Common myeloid progenitor, CD34-positive (primary cell): ENCODE data around the gene ARHGAP10.

Source experiments
- CTCF ChIA-PET: fragments of 350-600 bp; sonication (Branson Sonifier 250); formaldehyde crosslinking; loops from one replicate; lab custom pipeline; 2021; ENCODE audit warnings: antibody characterized with exemption; lab: Charles Lee
- POLR2A ChIA-PET: fragments of 350-600 bp; sonication (Branson Sonifier 250); formaldehyde crosslinking; loops from one replicate; lab custom pipeline; 2021; ENCODE audit warnings: antibody characterized with exemption; lab: Charles Lee
- DNase-seq, 3 donors: peaks; one replicate each; pipeline versions ENCODE4 v3.0.0 to v3.0.0-alpha.2; 2013
- H3K27ac ChIP-seq, 2 experiments: 1 replicate in 1 of 2; 2 replicates in 1 of 2; pipeline ENCODE4 v1.7.0; 2013; ENCODE audit warnings: inconsistent platforms in 2 of 2, low read length in 2 of 2, mild to moderate bottlenecking in 2 of 2, low read depth in 1 of 2, moderate library complexity in 1 of 2; ENCODE audit not compliant: severe bottlenecking in 2 of 2, insufficient read depth in 1 of 2, poor library complexity in 1 of 2
- H3K27me3 ChIP-seq, 5 experiments: replicated peaks in 2 of 5; 1 replicate in 3 of 5; 2 replicates in 2 of 5; pipeline versions ENCODE4 v1.6.1 to v1.7.0; 2013; ENCODE audit warnings: low read length in 4 of 5, mild to moderate bottlenecking in 2 of 5, moderate library complexity in 2 of 5, inconsistent platforms in 1 of 5; ENCODE audit not compliant: insufficient read depth in 5 of 5, control insufficient read depth in 4 of 5
- H3K36me3 ChIP-seq, 4 experiments: 1 replicate in 2 of 4; 2 replicates in 2 of 4; pipeline versions ENCODE4 v1.6.1 to v1.7.0; 2013; ENCODE audit warnings: low read length in 3 of 4, control low read depth in 1 of 4, mild to moderate bottlenecking in 1 of 4; ENCODE audit not compliant: control insufficient read depth in 4 of 4, insufficient read depth in 4 of 4
- H3K4me1 ChIP-seq, 4 experiments: 1 replicate in 3 of 4; 2 replicates in 1 of 4; pipeline versions ENCODE4 v1.6.1 to v1.7.1; 2013; ENCODE audit warnings: low read length in 3 of 4, mild to moderate bottlenecking in 3 of 4, control low read depth in 1 of 4, inconsistent platforms in 1 of 4, moderate library complexity in 1 of 4; ENCODE audit not compliant: control insufficient read depth in 4 of 4, insufficient read depth in 4 of 4; ENCODE audit errors: control extremely low read depth in 1 of 4
- H3K4me3 ChIP-seq, 7 experiments: 1 replicate in 4 of 7; 2 replicates in 3 of 7; pipeline versions ENCODE4 v1.5.1 to v1.7.0; 2013; ENCODE audit warnings: mild to moderate bottlenecking in 7 of 7, low read length in 6 of 7, moderate library complexity in 6 of 7, inconsistent platforms in 2 of 7, low read depth in 2 of 7, control low read depth in 1 of 7; ENCODE audit not compliant: insufficient read depth in 4 of 7, control insufficient read depth in 1 of 7; ENCODE audit errors: extremely low read depth in 1 of 7
- H3K9me3 ChIP-seq, 5 experiments: 1 replicate in 4 of 5; 2 replicates in 1 of 5; pipeline versions ENCODE4 v1.6.1 to v1.7.1; 2013; ENCODE audit warnings: low read length in 4 of 5, mild to moderate bottlenecking in 2 of 5, inconsistent platforms in 1 of 5, low read depth in 1 of 5, moderate library complexity in 1 of 5; ENCODE audit not compliant: control insufficient read depth in 4 of 5, insufficient read depth in 2 of 5; ENCODE audit errors: control extremely low read depth in 1 of 5
- WGBS: methylation state at CpG from one replicate; pipeline ENCODE4 v1.1.5; 2013; ENCODE audit not compliant: insufficient coverage; 5-methylcytosine and 5-hydroxymethylcytosine counted together

The ARHGAP10 gene

GRCh38 chr4:147739239-147739823 lies 7.4 kb downstream of the ARHGAP10 start:
- no peak for DNase-seq
- Histone ChIP-seq H3K27ac (no peak overlapping the region), H3K4me3 (no peak overlapping the region), H3K36me3 (no peaks in the 10 kb centered on the region), H3K9me3 (no peaks in the 10 kb centered on the region), H3K27me3 (peaks cover 0 to 5% (median 0%) of the 10 kb centered on the region in 5 experiments), H3K4me1 (peaks cover 0 to 6% (median 2%) of the 10 kb centered on the region in 4 experiments)
- WGBS: 100% methylated on average over 3 of the region's 7 CpGs
- POLR2A ChIA-PET: no interaction called here
- CTCF ChIA-PET: interaction anchor here (1.4 kb wide), 1 partner anchor 8 kb away, joined by 4 read pairs; no protein-coding TSS in a partner anchor

GRCh38 chr4:147740176-147740575 lies 8.3 kb downstream of the ARHGAP10 start:
- Histone ChIP-seq H3K9me3 (no peaks in the 10 kb centered on the region), H3K4me3 (no peak overlapping the region), H3K4me1 (peaks cover 0 to 6% (median 2%) of the 10 kb centered on the region in 4 experiments), H3K27me3 (peaks cover 0 to 3% (median 0%) of the 10 kb centered on the region in 5 experiments), H3K36me3 (no peaks in the 10 kb centered on the region), H3K27ac (no peak overlapping the region)
- CTCF ChIA-PET: no interaction called here
- POLR2A ChIA-PET: no interaction called here
- 100% methylated on average over 1 of the region's 3 CpGs for WGBS
- DNase-seq: no peak

- CTCF ChIA-PET: interaction anchor here (1.2 to 1.7 kb wide), 3 partner anchors 11 to 126 kb away, joined by 3 read pairs; no protein-coding TSS in a partner anchor
- POLR2A ChIA-PET: interaction anchor here (1.0 kb wide), 1 partner anchor 10 kb away, joined by 3 read pairs; the partner anchor contains the start of gene ARHGAP10
- no peaks in the 10 kb centered on the region for H3K36me3 ChIP-seq
- no CpG with 5 or more reads among the region's 1 CpG for WGBS
- H3K4me1 ChIP-seq: peaks cover 0 to 6% (median 2%) of the 10 kb centered on the region in 4 experiments
- H3K4me3 ChIP-seq: no peak overlapping the region
- no peak overlapping the region for H3K27ac ChIP-seq
- H3K27me3 ChIP-seq: no peaks in the 10 kb centered on the region
- no peak for DNase-seq
- no peaks in the 10 kb centered on the region for H3K9me3 ChIP-seq
Observed at GRCh38 chr4:147741190-147741788, 9.4 kb downstream of the ARHGAP10 start.

GRCh38 chr4:147747787-147748454 lies 16.0 kb downstream of the ARHGAP10 start:
- Histone ChIP-seq H3K27me3 (no peaks in the 10 kb centered on the region), H3K36me3 (peaks cover 0 to 3% (median 0%) of the 10 kb centered on the region in 4 experiments), H3K27ac (no peak overlapping the region), H3K4me3 (no peak overlapping the region), H3K9me3 (no peaks in the 10 kb centered on the region), H3K4me1 (no peaks in the 10 kb centered on the region)
- no peak for DNase-seq
- WGBS: 90% methylated on average over 2 of the region's 5 CpGs
- POLR2A ChIA-PET: no interaction called here
- CTCF ChIA-PET: interaction anchor here (0.6 to 1.2 kb wide), 3 partner anchors 9 to 27 kb away, joined by 3 to 4 read pairs (median 3); no protein-coding TSS in a partner anchor

- no peaks in the 10 kb centered on the region for H3K27me3 ChIP-seq
- H3K36me3 ChIP-seq: peaks cover 0 to 3% (median 0%) of the 10 kb centered on the region in 4 experiments
- ChIA-PET POLR2A (no interaction called here), CTCF (interaction anchor here (0.6 kb wide), 1 partner anchor 48 kb away, joined by 3 read pairs; no protein-coding TSS in a partner anchor)
- H3K4me1 ChIP-seq: no peaks in the 10 kb centered on the region
- no peak for DNase-seq
- H3K9me3 ChIP-seq: no peaks in the 10 kb centered on the region
- no peak overlapping the region for H3K4me3 ChIP-seq
- no peak overlapping the region for H3K27ac ChIP-seq
- 100% methylated on average over 3 of the region's 3 CpGs for WGBS
Observed at GRCh38 chr4:147749811-147750321, 18.0 kb downstream of the ARHGAP10 start.

GRCh38 chr4:147753047-147753446 lies 21.2 kb downstream of the ARHGAP10 start:
- H3K4me1 ChIP-seq: no peaks in the 10 kb centered on the region
- H3K9me3 ChIP-seq: no peaks in the 10 kb centered on the region
- ChIA-PET CTCF (interaction anchor here (1.7 kb wide), 1 partner anchor 11 kb away, joined by 3 read pairs; no protein-coding TSS in a partner anchor), POLR2A (interaction anchor here (0.6 kb wide), 1 partner anchor 48 kb away, joined by 3 read pairs; no protein-coding TSS in a partner anchor)
- WGBS: 100% methylated on average over 1 of the region's 4 CpGs
- DNase-seq: no peak
- H3K27me3 ChIP-seq: no peaks in the 10 kb centered on the region
- no peak overlapping the region for H3K27ac ChIP-seq
- H3K36me3 ChIP-seq: peaks cover 0 to 2% (median 0%) of the 10 kb centered on the region in 4 experiments
- H3K4me3 ChIP-seq: no peak overlapping the region
